Endodermal cell (in vitro differentiated cells): ENCODE results near the gene KCNG1. TPM values are rescaled to one million over a fixed set of nuclear protein-coding genes. Genes with fewer than 3 reads are reported as not detected.

Experiments
- DNase-seq: peaks from one replicate; pipeline ENCODE4 v3.0.0-alpha.2; 2017
- H3K27ac ChIP-seq: 2 replicates; pipeline ENCODE4 v1.5.1; 2013; ENCODE audit warnings: mild to moderate bottlenecking, low read depth, low read length, moderate library complexity
- H3K27me3 ChIP-seq: 2 replicates; pipeline ENCODE4 v1.6.1; 2013; ENCODE audit warnings: mild to moderate bottlenecking, low read length, moderate library complexity; ENCODE audit not compliant: insufficient read depth, control insufficient read depth, poor library complexity, severe bottlenecking
- H3K36me3 ChIP-seq: 2 replicates; pipeline ENCODE4 v1.7.0; 2013; ENCODE audit warnings: mild to moderate bottlenecking, low read length, moderate library complexity; ENCODE audit not compliant: control insufficient read depth, insufficient read depth
- H3K4me1 ChIP-seq: one replicate; pipeline ENCODE4 v1.7.0; 2013; ENCODE audit warnings: low read length; ENCODE audit not compliant: control insufficient read depth, insufficient read depth
- H3K4me3 ChIP-seq: 2 replicates; pipeline ENCODE4 v1.5.1; 2013; ENCODE audit warnings: mild to moderate bottlenecking, low read length, moderate library complexity
- H3K9ac ChIP-seq: 2 replicates; pipeline ENCODE4 v1.6.1; 2013; ENCODE audit warnings: mild to moderate bottlenecking, low read length, moderate library complexity; ENCODE audit not compliant: poor library complexity, severe bottlenecking; ENCODE audit errors: extremely low read depth
- H3K9me3 ChIP-seq: 2 replicates; pipeline ENCODE4 v1.6.1; 2013; ENCODE audit warnings: mild to moderate bottlenecking, low read length, moderate library complexity; ENCODE audit not compliant: control insufficient read depth
- H3K27ac Mint-ChIP-seq: 2 replicates; pipeline ENCODE4 v1.8.0; 2020; ENCODE audit warnings: mixed read lengths
- H3K27me3 Mint-ChIP-seq: 2 replicates; pipeline ENCODE4 v1.8.0; 2021; ENCODE audit warnings: mild to moderate bottlenecking, mixed read lengths; ENCODE audit not compliant: insufficient read depth
- H3K36me3 Mint-ChIP-seq: 2 replicates; pipeline ENCODE4 v1.8.0; 2020; ENCODE audit warnings: low read depth, mixed read lengths
- H3K4me1 Mint-ChIP-seq: 2 replicates; pipeline ENCODE4 v1.8.0; 2020; ENCODE audit warnings: mixed read lengths
- H3K4me3 Mint-ChIP-seq: 2 replicates; pipeline ENCODE4 v1.8.0; 2020; ENCODE audit warnings: mild to moderate bottlenecking, moderate library complexity, mixed read lengths
- H3K9me3 Mint-ChIP-seq: 2 replicates; pipeline ENCODE4 v1.8.0; 2020; ENCODE audit warnings: mild to moderate bottlenecking, mixed read lengths
- CTCF ChIP-seq: fragments of 200-600 bp; sonication (generic); conservative IDR thresholded peaks from 2 replicates; pipeline ENCODE4 v1.5.0; 2021; ENCODE audit warnings: antibody characterized with exemption, mild to moderate bottlenecking
- WGBS, 2 experiments: methylation state at CpG; one replicate each; pipeline versions ENCODE4 v1.1.5 to v1.1.7; 2013; ENCODE audit warnings: missing lambda C conversion rate in 2 of 2, mixed read lengths in 1 of 2; ENCODE audit not compliant: insufficient coverage in 1 of 2, insufficient read length in 1 of 2; 5-methylcytosine and 5-hydroxymethylcytosine counted together
- total RNA-seq, 2 donors: library from RNA; stranded (reverse); fragmentation: NEBNext Ultra II Directional in 1 of 2; extraction: Animal tissue kit (Norgen Biotek cat#: 25700) in 1 of 2; gene quantifications; 2 replicates in 1 of 2; 3 replicates in 1 of 2; pipeline ENCODE4 v1.2.1, GENCODE V29; 2021

KCNG1 gene
- total RNA-seq, 2 donors from 2014 or later: 106 to 126 TPM

GRCh38 chr20:50991076-50991475 lies 31.8 kb downstream of the KCNG1 start:
- Mint-ChIP-seq H3K4me1 (peaks cover 14% of the 10 kb centered on the region), H3K36me3 (no peaks in the 10 kb centered on the region), H3K4me3 (no peak overlapping the region), H3K9me3 (peaks cover 6% of the 10 kb centered on the region), H3K27me3 (no peaks in the 10 kb centered on the region), H3K27ac (no peak overlapping the region)
- H3K36me3 ChIP-seq: no peaks in the 10 kb centered on the region
- no peak for TF ChIP-seq CTCF
- WGBS, 2 experiments: 89% methylated on average over 3 of the region's 3 CpGs; no CpG with 5 or more reads in 1 of the 2 experiments
- H3K4me3 ChIP-seq: no peak overlapping the region
- no peaks in the 10 kb centered on the region for H3K4me1 ChIP-seq
- H3K9ac ChIP-seq: no peak overlapping the region
- H3K27ac ChIP-seq: no peak overlapping the region
- no peaks in the 10 kb centered on the region for H3K27me3 ChIP-seq
- peaks cover 5% of the 10 kb centered on the region for H3K9me3 ChIP-seq
- DNase-seq: no peak

GRCh38 chr20:50987493-50988210 lies 35.3 kb downstream of the KCNG1 start:
- H3K27me3 ChIP-seq: no peaks in the 10 kb centered on the region
- Mint-ChIP-seq H3K27me3 (no peaks in the 10 kb centered on the region), H3K27ac (no peak overlapping the region), H3K4me3 (no peak overlapping the region), H3K4me1 (peaks cover 11% of the 10 kb centered on the region), H3K9me3 (peaks cover 2% of the 10 kb centered on the region), H3K36me3 (no peaks in the 10 kb centered on the region)
- DNase-seq: peak; percentile 92
- no peak overlapping the region for H3K9ac ChIP-seq
- H3K9me3 ChIP-seq: no peaks in the 10 kb centered on the region
- peak; percentile 90 for TF ChIP-seq CTCF
- no peaks in the 10 kb centered on the region for H3K4me1 ChIP-seq
- no peak overlapping the region for H3K27ac ChIP-seq
- no peaks in the 10 kb centered on the region for H3K36me3 ChIP-seq
- H3K4me3 ChIP-seq: no peak overlapping the region
- WGBS, 2 experiments: 32 to 37% methylated on average over 11 to 13 of the region's 13 CpGs

- Histone ChIP-seq H3K27ac (no peak overlapping the region), H3K9ac (no peak overlapping the region), H3K36me3 (no peaks in the 10 kb centered on the region), H3K9me3 (no peaks in the 10 kb centered on the region), H3K4me3 (no peak overlapping the region), H3K27me3 (no peaks in the 10 kb centered on the region), H3K4me1 (no peaks in the 10 kb centered on the region)
- Mint-ChIP-seq H3K27me3 (peaks cover 5% of the 10 kb centered on the region), H3K4me1 (peaks cover 5% of the 10 kb centered on the region), H3K4me3 (no peak overlapping the region), H3K9me3 (peaks cover 2% of the 10 kb centered on the region), H3K27ac (no peak overlapping the region), H3K36me3 (no peaks in the 10 kb centered on the region)
- TF ChIP-seq CTCF: no peak
- no peak for DNase-seq
- 89% methylated on average over 2 of the region's 2 CpGs for WGBS, 2 experiments
These were observed 39.6 kb downstream of the KCNG1 start for GRCh38 chr20:50983321-50983720.
